ENCODE measurements around the gene HAPLN3. TPM values are rescaled to one million over a fixed set of nuclear protein-coding genes. Genes with fewer than 3 reads are reported as not detected.

HAPLN3 gene
- total and polyA plus RNA-seq, 2 of the 4 experiments (the other 2 are of a cell fraction), result 5.9 to 28.6 TPM

DNA sequence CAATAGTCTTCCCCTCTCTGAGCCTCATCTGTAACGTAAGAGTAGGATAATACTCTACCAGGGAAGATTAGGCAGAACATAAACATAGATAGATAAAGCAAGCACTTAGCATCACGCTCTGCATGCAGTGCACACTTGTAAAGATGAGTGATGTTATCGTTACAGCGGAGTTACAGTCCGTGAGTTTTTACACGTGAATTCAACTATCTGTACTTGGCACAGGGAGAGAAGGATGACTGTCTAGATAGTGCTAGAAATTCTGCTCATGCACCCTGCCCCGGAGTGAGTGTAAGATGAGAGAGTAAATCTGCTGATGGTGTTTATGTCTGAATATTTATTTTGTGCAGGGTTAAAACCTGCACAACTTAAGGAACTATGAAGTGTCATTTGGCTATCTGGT lies 35.8 kb downstream of the HAPLN3 start:
- Histone ChIP-seq H3K4me1 (ENCODE audit: control insufficient read depth, insufficient read depth, low read length) (no peaks in the 10 kb centered on the region), H2BK15ac (ENCODE audit: low read depth, low read length) (no peak overlapping the region), H2BK120ac (ENCODE audit: low read depth, low read length) (no peak overlapping the region), H3K9me1 (ENCODE audit: insufficient read depth, low read length) (no peaks in the 10 kb centered on the region), H3K9me3 (ENCODE audit: control insufficient read depth, insufficient read depth, low read length) (peaks cover 2% of the 10 kb centered on the region; the same call in 1 of the 2 replicates), H2BK5ac (ENCODE audit: low read depth, low read length, poor library complexity, severe bottlenecking) (no peak overlapping the region), H2AFZ (replicated peaks; ENCODE audit: low read length, poor library complexity) (no peak overlapping the region), H3K36me3 (ENCODE audit: control insufficient read depth, insufficient read depth, low read length) (no peaks in the 10 kb centered on the region), H4K5ac (ENCODE audit: low read depth, low read length) (no peak overlapping the region), H3K9ac (ENCODE audit: low read depth, low read length) (no peak overlapping the region), H2AK9ac (replicated peaks; ENCODE audit: low read depth, low read length, poor library complexity) (no peak overlapping the region), H3K4me2 (ENCODE audit: low read depth, low read length) (no peak overlapping the region), H3K56ac (ENCODE audit: extremely low read depth, insufficient read depth, low read length) (no peak overlapping the region), H4K91ac (ENCODE audit: insufficient read depth, low read depth, low read length) (no peak overlapping the region), H3K18ac (ENCODE audit: low read depth, low read length) (no peak overlapping the region), H3K27me3 (ENCODE audit: control insufficient read depth, insufficient read depth, low read length) (peaks cover 46% of the 10 kb centered on the region), H3K4ac (ENCODE audit: low read depth, low read length) (no peak overlapping the region), H3K4me3 (ENCODE audit: insufficient read depth, low read depth, low read length) (no peak overlapping the region), H3K23ac (ENCODE audit: low read depth, low read length) (no peak overlapping the region), H2AK5ac (ENCODE audit: low read depth, low read length) (no peak overlapping the region), H4K8ac (ENCODE audit: low read depth in 2 of 2, low read length in 2 of 2) (no peak overlapping the region), H4K20me1 (ENCODE audit: insufficient read depth, low read length) (no peaks in the 10 kb centered on the region), H2BK20ac (ENCODE audit: low read depth, low read length) (no peak overlapping the region), H3K27ac (ENCODE audit: insufficient read depth, low read length) (no peak overlapping the region), H3K79me1 (ENCODE audit: low read depth in 1 of 2, low read length in 2 of 2) (no peaks in the 10 kb centered on the region), H3K14ac (replicated peaks; ENCODE audit: low read depth, low read length) (no peak overlapping the region)
- in situ Hi-C loops (cut with MboI; ENCODE audit: low sequenced_read_pairs), result no loop called here
- POLR2A ChIA-PET (ENCODE audit: unreplicated experiment), result no interaction called here
- no TSS peak for BruUV-seq (replicated peaks)
- DNase-seq (peak; percentile 16), ATAC-seq (ENCODE audit: low read depth) (peak; percentile 57)
- no CpG with 5 or more reads among the region's 7 CpGs for WGBS, 2 experiments (ENCODE audit: extremely low coverage in 2 of 2, insufficient read length in 1 of 2)
- no peak for TF ChIP-seq FOS (IDR thresholded peaks at IDR 0.05; ENCODE audit: low read depth, low read length)
- TF ChIP-seq BHLHE40 (IDR thresholded peaks at IDR 0.05; ENCODE audit: low read depth, low read length), result no peak
- TF ChIP-seq, protein P1, sequence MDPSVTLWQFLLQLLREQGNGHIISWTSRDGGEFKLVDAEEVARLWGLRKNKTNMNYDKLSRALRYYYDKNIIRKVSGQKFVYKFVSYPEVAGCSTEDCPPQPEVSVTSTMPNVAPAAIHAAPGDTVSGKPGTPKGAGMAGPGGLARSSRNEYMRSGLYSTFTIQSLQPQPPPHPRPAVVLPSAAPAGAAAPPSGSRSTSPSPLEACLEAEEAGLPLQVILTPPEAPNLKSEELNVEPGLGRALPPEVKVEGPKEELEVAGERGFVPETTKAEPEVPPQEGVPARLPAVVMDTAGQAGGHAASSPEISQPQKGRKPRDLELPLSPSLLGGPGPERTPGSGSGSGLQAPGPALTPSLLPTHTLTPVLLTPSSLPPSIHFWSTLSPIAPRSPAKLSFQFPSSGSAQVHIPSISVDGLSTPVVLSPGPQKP (IDR thresholded peaks at IDR 0.05; ENCODE audit: borderline replicate concordance, low read depth, low read length), result no peak
- CTCF ChIA-PET, result no interaction called here
- dilution Hi-C loops (cut with HindIII; ENCODE audit: low sequenced_read_pairs, unreplicated experiment), result no loop called here
- intact Hi-C loops (cut with micrococcal nuclease), result no loop called here

All from IMR-90 (cell line).